Brain pericyte (primary cell): ENCODE data around the gene RUSC1.
"Not testable (repeated sequence)": the region's sequence is repeated elsewhere in the genome, so short reads cannot be mapped to it uniquely, and the experiment has no call there.

Experiments used
- DNase-seq: peaks from one replicate; pipeline ENCODE4 v3.0.0-alpha.2; 2012; ENCODE audit warnings: low read depth, low spot score

The RUSC1 gene

DNA sequence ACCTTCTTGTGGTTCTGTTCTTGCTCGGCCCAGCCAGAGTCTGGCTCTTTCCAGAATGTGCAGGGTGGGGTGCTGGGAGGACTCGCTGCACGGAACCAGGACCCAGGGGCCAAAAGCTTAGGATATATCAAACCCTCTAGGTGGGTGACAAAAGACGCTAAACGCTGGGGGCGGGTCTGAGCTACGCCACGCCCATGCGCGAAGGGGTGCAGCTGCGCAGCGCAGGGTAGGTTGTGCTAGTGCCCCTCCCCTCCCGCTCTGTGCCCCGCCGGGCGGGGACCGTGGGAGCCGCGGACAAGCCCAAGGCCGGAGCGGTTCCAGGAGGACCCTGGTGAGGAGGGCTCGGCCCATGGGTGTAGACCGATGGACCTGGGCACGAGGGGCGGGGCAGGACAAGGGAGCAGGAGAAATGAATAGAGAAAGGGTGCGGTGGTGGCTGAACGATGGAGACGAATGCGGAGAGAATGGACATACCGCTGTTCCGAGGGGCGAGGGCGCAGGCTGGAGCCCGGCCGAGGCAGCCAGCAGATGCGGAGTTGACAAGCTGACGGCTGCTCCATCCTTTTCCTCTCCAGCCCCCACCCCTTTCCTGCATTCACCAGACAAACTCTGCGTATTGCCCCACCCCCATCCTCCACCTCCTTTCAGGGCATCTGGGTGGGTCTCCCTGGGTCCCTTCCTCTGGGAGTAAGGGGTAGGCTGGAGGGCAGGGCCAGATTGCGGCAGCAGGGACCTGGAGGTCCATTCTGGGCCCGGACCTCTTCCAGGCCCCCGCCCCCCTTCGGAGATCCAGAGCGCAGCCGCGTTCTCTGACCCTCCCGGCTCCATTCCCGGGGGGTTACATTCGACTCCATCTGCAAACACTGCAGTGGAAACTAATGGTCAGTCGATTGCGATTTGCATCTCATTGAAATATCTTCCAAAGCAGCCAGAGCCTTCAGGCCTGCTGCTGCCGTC lies at the start of gene RUSC1:
Gene RUSC1 (plus strand): TSS at position 234 of the 957 bp plus-strand sequence. CDS start 880 bp downstream, outside the sequence.
- DNase-seq = no peak

DNA sequence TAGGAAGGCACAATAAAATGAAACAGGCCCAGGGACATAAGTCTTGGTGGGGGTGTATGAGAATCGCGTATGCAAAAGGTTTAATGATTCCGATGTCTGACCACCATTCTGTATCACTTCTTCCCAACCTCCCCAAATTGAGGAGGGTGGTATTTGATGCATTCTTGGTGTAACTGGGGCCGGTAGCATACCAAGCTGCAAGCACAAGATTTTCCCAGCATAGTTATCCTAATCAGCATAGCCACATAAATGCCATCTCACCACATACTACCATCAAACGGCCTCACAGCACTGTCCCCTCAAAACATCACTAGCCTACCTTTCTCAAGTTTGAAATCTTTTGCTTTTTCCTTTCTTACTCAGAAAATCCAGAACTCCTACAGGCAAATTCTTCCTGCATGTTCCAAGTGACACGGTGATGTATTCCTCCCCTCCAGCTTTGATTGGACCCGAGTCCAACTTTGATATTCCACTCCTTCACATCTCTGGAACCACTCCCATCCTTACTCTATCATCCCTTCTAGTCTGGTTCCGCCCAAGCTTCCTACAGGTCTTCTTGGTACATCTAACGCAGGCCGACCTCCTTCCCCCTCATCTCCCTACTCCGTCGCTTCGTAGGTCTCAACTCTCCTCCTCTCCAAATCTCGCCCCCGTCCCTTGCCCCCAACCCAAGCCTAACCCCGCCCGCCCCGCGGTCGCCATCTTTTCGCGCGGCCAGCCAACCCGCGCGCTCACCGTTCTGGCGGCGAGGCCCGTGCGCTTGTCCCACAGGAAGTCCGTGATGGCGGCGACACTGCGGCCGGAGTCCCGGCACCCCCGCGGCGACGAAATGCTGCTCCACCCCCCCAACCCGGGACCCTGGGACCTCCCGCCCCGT lies 48.0 kb upstream of the RUSC1 start:
- no peak for DNase-seq

GRCh38 chr1:155273343-155274245 lies 47.1 kb upstream of the RUSC1 start, which contains the start of gene CLK2:
Gene CLK2 (minus strand): TSS chr1:155273504. CDS start chr1:155270977, 2,527 bp downstream.
- peak; percentile 83 for DNase-seq

GRCh38 chr1:155277070-155277901 lies 43.4 kb upstream of the RUSC1 start, which contains the start of gene HCN3:
Gene HCN3 (plus strand): TSS chr1:155277463. CDS start chr1:155277591, 128 bp downstream.
- DNase-seq = peak; percentile 78

- DNase-seq = no peak
Measured at GRCh38 chr1:155277902-155278688, 42.6 kb upstream of the RUSC1 start.

DNA sequence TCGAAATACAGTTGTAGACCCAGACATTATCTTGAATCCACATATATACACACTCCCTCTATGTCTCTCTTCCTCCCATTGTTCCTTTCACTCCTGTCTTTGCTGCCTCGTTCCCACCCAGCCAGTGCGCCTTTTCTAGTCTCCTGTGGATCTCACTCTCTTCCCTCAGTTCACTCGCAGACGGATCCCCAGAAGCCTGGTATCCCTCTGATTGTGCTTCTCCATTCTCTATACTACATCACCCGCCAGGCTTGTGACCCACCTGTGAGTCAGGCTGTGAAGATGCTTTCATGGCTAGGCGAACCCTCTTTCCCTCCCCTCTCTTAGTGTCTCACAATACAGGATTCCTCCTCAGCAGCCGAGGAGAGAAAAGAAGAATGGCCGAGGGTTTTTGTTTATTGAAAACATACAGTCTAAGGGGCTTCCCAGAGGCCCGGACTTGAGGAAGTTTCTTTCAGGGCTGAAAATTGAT lies 42.0 kb upstream of the RUSC1 start:
- no peak for DNase-seq

- DNase-seq = no peak
Measured at GRCh38 chr1:155279268-155279667, 41.4 kb upstream of the RUSC1 start.

GRCh38 chr1:155282488-155283091 lies 38.1 kb upstream of the RUSC1 start:
- no peak for DNase-seq

- DNase-seq = no peak
Measured at GRCh38 chr1:155284476-155284875, 36.2 kb upstream of the RUSC1 start.

- DNase-seq = no peak
Measured at GRCh38 chr1:155285063-155285462, 35.6 kb upstream of the RUSC1 start.

GRCh38 chr1:155285631-155286044 lies 35.1 kb upstream of the RUSC1 start:
- no peak for DNase-seq

DNA sequence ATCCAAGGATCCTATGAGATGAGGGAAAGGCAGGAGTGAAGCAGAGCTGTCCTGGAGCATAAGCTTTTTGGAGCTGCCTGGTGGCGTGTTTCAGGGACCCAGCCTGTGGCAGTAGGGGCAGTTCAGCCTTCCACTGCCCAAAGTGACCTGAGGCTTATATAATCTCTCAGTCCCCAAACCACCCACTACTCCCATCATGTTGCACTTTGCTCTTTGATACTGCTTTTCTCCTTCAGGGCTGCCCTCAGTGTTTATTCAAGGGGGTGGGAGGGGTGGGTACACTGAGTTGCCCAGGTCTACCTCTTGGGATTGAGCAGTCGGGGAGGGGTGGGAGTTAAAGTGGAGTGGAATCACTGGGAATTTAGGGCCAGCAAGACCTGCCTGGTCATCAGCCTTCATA lies 34.1 kb upstream of the RUSC1 start:
- DNase-seq = no peak

GRCh38 chr1:155287987-155288543 lies 32.6 kb upstream of the RUSC1 start:
- DNase-seq = no peak

GRCh38 chr1:155291006-155291405 lies 29.7 kb upstream of the RUSC1 start:
- not testable (repeated sequence) for DNase-seq

- no peak for DNase-seq
Measured at GRCh38 chr1:155293086-155293749, 27.5 kb upstream of the RUSC1 start.

DNA sequence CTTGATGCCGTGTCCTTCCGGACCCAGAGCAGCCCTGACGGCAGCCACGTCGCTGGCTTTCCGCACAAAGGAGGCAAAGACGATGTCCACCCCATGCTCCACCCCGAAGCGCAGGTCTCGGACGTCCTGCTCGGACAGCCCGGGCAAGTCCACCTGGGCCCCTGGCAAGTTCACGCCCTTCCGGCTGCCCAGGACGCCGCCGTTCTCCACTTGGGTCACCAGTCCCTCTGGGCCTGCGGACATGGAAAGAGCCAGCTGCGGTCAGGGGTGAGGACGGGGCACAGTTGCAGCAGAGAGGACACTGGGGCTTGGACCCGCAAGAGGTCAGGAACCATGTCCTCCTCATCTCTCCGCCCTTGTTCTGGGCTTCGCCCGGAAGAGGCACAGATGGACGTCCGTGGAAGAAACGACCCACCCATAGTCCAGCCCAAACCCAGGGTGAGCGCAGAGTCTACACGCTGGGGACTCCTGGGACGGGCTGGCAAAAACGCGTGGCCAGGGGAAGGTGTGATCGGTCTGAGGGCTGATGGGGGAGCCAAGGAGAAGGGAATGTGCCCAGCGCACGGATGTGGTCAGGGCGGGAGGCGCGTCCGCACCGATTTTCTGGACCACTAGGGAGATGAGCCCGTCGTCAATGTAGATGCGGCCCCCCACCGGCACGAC lies 26.0 kb upstream of the RUSC1 start:
- DNase-seq = no peak
